Mucosa of rectum (tissue), 2 donors: ENCODE measurements around the gene CCL4.
"Not testable (repeated sequence)": the region's sequence is repeated elsewhere in the genome, so short reads cannot be mapped to it uniquely, and the experiment has no call there.

Source experiments
- H3K27ac ChIP-seq, 2 donors: one replicate each; pipeline ENCODE4 v1.7.0; 2013; ENCODE audit warnings: inconsistent platforms in 2 of 2, low read depth in 2 of 2, low read length in 2 of 2
- H3K27me3 ChIP-seq, 2 donors: one replicate each; pipeline ENCODE4 v1.7.0; 2013; ENCODE audit warnings: low read length in 2 of 2; ENCODE audit not compliant: control insufficient read depth in 2 of 2, insufficient read depth in 2 of 2
- H3K36me3 ChIP-seq, 2 donors: one replicate each; pipeline ENCODE4 v1.7.0; 2013; ENCODE audit warnings: low read length in 2 of 2; ENCODE audit not compliant: control insufficient read depth in 2 of 2, insufficient read depth in 2 of 2
- H3K4me1 ChIP-seq, 2 donors: one replicate each; pipeline ENCODE4 v1.7.0; 2013; ENCODE audit warnings: low read length in 2 of 2, mild to moderate bottlenecking in 1 of 2; ENCODE audit not compliant: control insufficient read depth in 2 of 2, insufficient read depth in 2 of 2
- H3K4me3 ChIP-seq, 2 donors: one replicate each; pipeline ENCODE4 v1.7.0; 2013; ENCODE audit warnings: low read length in 2 of 2
- H3K9ac ChIP-seq, 2 donors: one replicate each; pipeline ENCODE4 v1.7.0; 2013; ENCODE audit warnings: low read length in 2 of 2, low read depth in 1 of 2, mild to moderate bottlenecking in 1 of 2
- H3K9me3 ChIP-seq, 2 donors: one replicate each; pipeline ENCODE4 v1.7.0; 2013; ENCODE audit warnings: low read length in 2 of 2; ENCODE audit not compliant: control insufficient read depth in 2 of 2
- donor health status: healthy.
- donor health status: Normal muscosa, but diverticular disease.

The CCL4 gene

DNA sequence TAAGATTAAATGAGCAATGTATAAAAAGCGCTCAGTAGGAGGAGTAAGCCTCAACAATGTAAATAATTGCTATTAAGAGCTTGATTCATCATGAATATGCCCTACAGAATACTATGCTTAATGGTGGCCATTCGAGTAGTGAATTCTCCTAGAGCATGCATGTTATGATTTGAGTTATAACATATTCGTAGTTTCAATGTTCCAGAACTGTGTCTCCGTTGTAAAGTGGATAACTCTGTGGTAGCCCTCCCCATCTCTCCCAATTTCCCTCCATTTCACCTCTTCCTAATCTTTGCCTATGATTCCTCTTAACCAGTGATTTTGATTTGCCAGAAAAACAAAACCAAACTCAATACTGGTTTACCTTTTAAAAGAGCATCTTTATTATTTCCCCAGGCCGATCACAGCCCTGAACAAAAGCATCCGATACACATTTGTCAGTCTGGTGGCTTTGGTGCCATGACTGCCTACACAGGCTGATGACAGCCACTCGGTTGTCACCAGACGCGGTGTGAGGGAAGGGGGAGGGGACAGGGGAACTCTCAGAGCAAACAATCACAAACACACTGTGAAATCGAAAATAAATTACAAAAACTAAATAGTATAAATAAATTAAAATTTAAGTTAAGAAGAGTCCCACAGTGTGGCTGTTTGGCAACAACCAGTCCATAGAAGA lies 15.6 kb upstream of the CCL4 start:
- H3K36me3 ChIP-seq, H3K9me3 ChIP-seq, H3K4me1 ChIP-seq, H3K27ac ChIP-seq, H3K4me3 ChIP-seq, H3K27me3 ChIP-seq, H3K9ac ChIP-seq: not testable (repeated sequence)

DNA sequence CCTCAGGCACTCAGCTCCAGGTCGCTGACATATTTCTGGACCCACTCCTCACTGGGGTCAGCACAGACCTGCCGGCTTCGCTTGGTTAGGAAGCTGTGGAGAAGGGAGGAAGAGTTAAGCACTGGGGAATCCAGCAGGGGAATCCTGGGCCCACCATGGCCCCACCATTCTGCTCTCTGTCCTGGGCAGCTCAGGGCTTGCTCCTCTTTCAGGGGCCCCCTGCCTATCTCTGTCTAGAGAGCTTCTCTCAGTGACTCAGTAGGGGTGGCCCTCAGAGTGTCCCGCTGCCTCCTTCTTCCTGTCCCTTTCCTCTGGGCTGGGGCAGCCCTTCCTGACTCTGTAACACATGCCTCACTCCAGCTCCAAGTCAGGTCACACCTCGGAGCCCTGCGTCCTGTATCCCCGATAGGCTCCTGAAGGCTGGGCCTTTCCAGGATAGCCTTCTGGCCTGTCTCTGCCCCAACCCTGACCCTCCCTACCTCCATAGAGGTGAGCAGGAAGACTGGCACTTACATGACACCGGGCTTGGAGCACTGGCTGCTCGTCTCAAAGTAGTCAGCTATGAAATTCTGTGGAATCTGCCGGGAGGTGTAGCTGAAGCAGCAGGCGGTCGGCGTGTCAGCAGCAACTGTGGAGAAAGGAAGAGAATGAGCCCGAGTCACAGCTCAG lies 14.8 kb upstream of the CCL4 start:
- no peaks in the 10 kb centered on the region for H3K27me3 ChIP-seq
- no peaks in the 10 kb centered on the region for H3K36me3 ChIP-seq
- H3K4me3 ChIP-seq = no peak overlapping the region
- no peaks in the 10 kb centered on the region for H3K4me1 ChIP-seq
- H3K27ac ChIP-seq = no peak overlapping the region
- H3K9ac ChIP-seq = no peak overlapping the region
- no peaks in the 10 kb centered on the region for H3K9me3 ChIP-seq

DNA sequence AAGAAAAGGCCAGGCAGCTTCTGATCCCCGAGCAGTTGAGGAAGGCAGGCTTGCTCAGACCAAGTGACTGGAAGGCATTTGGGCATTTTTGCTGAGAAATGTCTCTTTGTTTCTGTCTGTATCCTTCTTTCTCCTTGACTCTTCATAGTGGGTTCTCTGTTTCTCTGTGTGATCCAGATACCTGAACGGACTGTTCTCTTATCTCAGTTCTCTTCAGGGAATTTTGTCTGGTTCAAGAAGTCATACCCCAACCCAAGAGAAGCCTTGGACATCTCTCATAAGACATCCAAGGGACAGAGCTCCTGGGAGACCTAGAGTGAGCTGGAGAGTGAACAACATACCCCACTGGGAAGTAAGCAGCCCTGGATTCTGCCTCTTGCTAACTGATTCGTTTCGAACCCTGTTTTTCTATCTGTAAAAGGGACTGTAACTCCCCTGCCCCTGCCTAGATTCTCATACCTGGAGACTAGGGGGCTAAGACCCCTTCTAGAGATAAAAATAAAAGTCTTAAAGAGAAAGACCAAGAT lies 14.2 kb upstream of the CCL4 start:
- peak overlapping the region in 1 of 2 donors; percentile 28 for H3K27ac ChIP-seq
- H3K4me3 ChIP-seq = no peak overlapping the region
- H3K36me3 ChIP-seq = no peaks in the 10 kb centered on the region
- H3K4me1 ChIP-seq = no peaks in the 10 kb centered on the region
- H3K9me3 ChIP-seq = no peaks in the 10 kb centered on the region
- no peak overlapping the region for H3K9ac ChIP-seq
- no peaks in the 10 kb centered on the region for H3K27me3 ChIP-seq

DNA sequence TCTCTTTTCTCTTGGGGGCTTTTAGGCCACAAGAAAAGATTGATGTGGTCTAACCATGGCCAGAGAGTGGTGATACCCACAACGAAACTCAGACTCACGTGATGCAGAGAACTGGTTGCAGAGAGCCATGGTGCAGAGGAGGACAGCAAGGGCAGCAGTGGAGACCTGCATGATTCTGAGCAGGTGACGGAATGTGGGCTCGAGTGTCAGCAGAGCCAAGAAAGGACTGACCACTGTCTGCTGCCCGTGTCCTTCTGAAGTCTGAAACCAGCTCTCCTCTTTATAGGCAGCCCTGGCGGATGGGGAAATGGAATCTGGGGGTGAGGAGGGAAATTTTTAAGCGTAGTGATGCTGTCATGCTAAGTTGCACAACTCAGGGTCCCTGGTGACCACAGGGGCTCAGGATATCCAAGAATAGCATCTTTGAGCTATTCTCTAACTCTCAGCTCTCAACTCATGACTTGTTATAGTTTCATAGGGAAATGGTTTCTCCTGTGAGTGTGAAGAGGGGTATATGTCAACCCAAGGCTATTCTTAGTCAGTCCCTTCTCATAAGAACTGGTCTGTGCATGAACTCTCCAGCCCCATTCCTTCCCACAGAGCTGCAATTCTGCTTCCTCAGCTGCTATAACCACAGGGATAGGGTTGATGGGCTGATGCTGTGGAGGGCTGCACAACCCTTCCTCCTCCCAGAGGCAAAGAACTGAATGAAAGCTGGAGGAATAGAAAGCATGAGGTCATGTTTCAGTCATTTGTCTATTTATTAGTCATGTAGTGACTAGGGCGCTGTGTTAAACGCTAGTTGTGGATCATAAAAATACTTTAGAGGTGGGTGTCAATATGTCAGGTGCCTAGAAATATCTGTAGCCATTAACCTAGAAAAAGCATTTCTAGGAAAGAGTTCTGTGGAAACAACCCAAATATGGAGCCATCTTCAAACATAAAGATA lies 13.5 kb upstream of the CCL4 start, which contains the start of gene CCL3:
Gene CCL3, minus strand, starts transcription at position 256 of the 949 bp plus-strand sequence. Its CDS starts 85 bp downstream, at position 171.
- Histone ChIP-seq H3K9me3 (no peaks in the 10 kb centered on the region), H3K36me3 (no peaks in the 10 kb centered on the region), H3K4me3 (no peak within 1 kb of the TSS), H3K4me1 (no peaks in the 10 kb centered on the region), H3K27ac (peak within 1 kb of the TSS in 1 of 2 donors; percentile 28), H3K27me3 (no peaks in the 10 kb centered on the region), H3K9ac (no peak within 1 kb of the TSS)

DNA sequence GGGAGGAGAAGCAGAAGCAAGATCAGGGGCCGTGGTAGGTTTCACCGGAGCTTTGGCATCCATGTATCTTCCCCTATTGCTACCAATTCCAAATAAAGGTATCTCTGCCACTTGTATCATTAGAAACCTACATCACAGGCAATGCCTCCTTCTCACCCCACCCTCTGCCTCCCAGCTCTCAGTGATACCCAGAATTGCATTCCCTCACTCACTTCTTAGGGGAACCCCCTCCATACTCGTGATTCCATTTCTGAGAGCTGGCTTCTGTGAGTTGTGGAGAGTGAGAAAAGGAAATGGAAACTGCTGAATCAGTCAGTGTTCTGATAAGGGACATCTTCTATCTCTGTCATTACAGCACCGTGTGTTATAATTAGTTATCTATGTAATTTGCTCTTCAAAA lies 11.4 kb upstream of the CCL4 start:
- no peak overlapping the region for H3K27ac ChIP-seq
- no peaks in the 10 kb centered on the region for H3K9me3 ChIP-seq
- no peaks in the 10 kb centered on the region for H3K4me1 ChIP-seq
- no peaks in the 10 kb centered on the region for H3K36me3 ChIP-seq
- H3K27me3 ChIP-seq = no peaks in the 10 kb centered on the region
- no peak overlapping the region for H3K9ac ChIP-seq
- no peak overlapping the region for H3K4me3 ChIP-seq

DNA sequence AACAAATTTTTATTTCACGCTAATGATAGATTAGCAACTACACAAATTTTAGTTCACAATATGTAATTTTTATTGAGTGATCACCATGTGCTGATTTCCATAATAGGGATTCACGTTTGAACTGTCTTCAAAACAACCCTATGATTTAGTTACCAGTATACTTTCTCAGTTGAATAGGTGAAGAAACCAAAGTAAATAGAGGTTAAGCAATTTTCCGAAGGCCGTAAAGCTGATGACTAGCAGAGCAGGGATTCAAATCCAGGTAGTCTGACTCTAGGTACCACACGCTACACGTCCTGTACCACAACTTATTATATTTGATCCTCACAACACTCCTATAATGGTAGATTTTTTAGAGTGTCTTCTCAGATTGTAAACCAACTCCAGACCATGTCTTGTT lies 10.9 kb upstream of the CCL4 start:
- not testable (repeated sequence) for H3K9me3 ChIP-seq, H3K4me3 ChIP-seq, H3K27ac ChIP-seq, H3K36me3 ChIP-seq, H3K9ac ChIP-seq, H3K27me3 ChIP-seq, H3K4me1 ChIP-seq

DNA sequence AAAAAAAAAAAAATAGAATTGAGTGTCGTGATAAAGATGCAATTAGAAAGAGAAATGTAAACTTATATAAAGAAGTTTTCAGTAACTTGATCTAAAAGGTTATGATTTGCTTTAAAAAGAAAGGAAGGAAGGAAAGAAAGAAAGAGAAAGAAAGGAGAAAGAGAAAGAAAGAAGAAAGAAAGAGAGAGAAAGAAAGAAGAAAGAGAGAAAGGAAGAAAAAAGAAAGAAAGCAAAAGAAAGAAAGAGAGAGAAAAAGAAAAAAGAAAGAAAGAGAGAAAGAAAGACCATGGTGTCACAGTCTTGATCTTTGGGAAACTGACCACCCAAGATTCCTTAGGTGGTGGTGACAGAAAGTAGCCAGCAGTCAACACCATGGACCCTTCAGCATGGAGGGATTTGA lies 9.4 kb upstream of the CCL4 start:
- Histone ChIP-seq H3K27ac (no peak overlapping the region), H3K36me3 (no peaks in the 10 kb centered on the region), H3K4me3 (no peak overlapping the region), H3K9me3 (no peaks in the 10 kb centered on the region), H3K9ac (no peak overlapping the region), H3K4me1 (no peaks in the 10 kb centered on the region), H3K27me3 (no peaks in the 10 kb centered on the region)

DNA sequence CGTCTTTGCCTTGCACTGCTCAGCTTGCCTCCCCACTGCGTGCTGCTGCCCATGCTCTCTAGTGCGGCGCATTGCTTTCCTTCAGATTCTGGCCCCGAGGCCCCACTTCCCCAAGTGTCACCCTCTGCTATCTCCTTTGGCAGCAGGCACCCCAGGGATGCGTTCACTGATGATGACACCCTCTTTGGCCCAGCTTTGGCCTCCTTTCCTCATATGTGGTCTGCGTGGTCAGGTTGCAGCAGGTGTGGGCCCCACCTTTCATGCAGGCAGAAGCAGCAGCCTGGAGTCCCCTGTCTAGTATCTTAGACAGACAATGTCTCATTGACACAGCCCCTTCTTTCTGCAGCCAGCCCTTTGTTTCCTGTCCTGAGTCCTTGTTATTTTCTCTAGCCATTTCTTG lies 8.9 kb upstream of the CCL4 start:
- no peaks in the 10 kb centered on the region for H3K4me1 ChIP-seq
- no peaks in the 10 kb centered on the region for H3K9me3 ChIP-seq
- H3K9ac ChIP-seq = no peak overlapping the region
- H3K27me3 ChIP-seq = no peaks in the 10 kb centered on the region
- no peak overlapping the region for H3K27ac ChIP-seq
- no peaks in the 10 kb centered on the region for H3K36me3 ChIP-seq
- no peak overlapping the region for H3K4me3 ChIP-seq

DNA sequence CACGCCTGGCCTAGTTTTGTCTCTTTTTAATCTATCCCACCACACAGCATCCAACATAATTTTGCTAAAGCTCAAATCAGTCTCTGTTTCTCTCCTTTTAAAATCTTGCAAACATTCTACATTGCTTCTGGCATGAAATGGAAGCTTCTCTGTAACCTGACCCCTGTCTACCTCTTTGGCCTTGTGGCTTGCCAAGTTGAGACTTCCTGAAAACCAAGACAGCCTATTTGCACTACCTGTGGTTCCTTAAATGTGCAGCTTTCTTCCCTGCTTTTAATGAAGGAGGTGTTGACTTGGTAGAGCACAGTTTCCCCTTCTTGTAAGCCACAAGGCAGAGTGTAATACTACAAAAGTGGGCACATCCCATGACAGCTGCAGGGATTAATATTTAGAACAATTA lies 7.6 kb upstream of the CCL4 start:
- Histone ChIP-seq H3K9me3 (no peaks in the 10 kb centered on the region), H3K4me3 (no peak overlapping the region), H3K27me3 (no peaks in the 10 kb centered on the region), H3K27ac (no peak overlapping the region), H3K9ac (no peak overlapping the region), H3K4me1 (no peaks in the 10 kb centered on the region), H3K36me3 (no peaks in the 10 kb centered on the region)

DNA sequence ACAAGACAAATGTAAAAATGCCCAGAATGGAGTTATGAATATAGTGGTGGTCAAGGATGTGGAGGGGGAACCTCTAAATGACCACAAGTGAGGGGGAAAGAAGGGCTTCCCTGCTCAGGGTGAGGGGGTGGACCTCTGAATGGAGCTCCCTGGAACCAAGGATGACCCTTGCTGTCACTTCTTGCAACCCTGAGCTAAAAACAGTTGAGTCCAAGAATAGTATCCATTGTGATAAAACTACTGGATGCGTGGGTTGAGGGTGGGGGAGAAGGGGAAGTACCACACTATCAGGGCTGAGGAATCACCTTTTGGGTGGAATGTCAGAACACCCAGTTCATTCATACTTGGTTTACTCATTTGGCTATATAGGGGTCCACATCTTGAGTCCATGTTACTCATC lies 4.6 kb upstream of the CCL4 start:
- H3K27ac ChIP-seq, H3K4me3 ChIP-seq, H3K9ac ChIP-seq, H3K4me1 ChIP-seq, H3K36me3 ChIP-seq, H3K9me3 ChIP-seq, H3K27me3 ChIP-seq: not testable (repeated sequence)
